ENCODE results near the gene VTI1A. TPM values are rescaled to one million over a fixed set of nuclear protein-coding genes. Genes with fewer than 3 reads are reported as not detected.
A peak's percentile ranks its signal among the peaks of the same experiment; 100 is the strongest.

Gene VTI1A
- total and polyA plus RNA-seq, 2 of the 8 experiments (the other 6 are each of a cell fraction or from before 2014, with no cell fraction given), result 6.0 to 20.0 TPM

GRCh38 chr10:112653215-112653614, 206.2 kb downstream of the VTI1A start:
- Histone ChIP-seq H4K20me1 (replicated peaks in 1 of 2; ENCODE audit: control insufficient read depth in 1 of 2, insufficient read depth in 2 of 2, low read length in 2 of 2) (no peaks in the 10 kb centered on the region), H2BK12ac (ENCODE audit: low read depth, low read length) (0 out of 2 replicates have a peak overlapping the region, but pooled peaks have one; percentile 17), H2AK5ac (ENCODE audit: low read depth, low read length) (no peak overlapping the region), H3K23ac (ENCODE audit: insufficient read length) (no peak overlapping the region), H2BK15ac (ENCODE audit: low read length) (no peak overlapping the region), H3K18ac (ENCODE audit: extremely low read depth, low read length) (no peak overlapping the region), H3K56ac (replicated peaks; ENCODE audit: insufficient read length, low read depth, low read length) (no peak overlapping the region), H3K4me2 (ENCODE audit: insufficient read depth in 1 of 2, low read depth in 2 of 2, low read length in 2 of 2) (no peak overlapping the region), H4K8ac (ENCODE audit: extremely low read depth, insufficient read depth, low read length) (no peak overlapping the region), H3K36me3 (ENCODE audit: control insufficient read depth in 2 of 4, insufficient read depth in 4 of 4, low read length in 3 of 4) (no peaks in the 10 kb centered on the region), H2BK20ac (ENCODE audit: low read length) (no peak overlapping the region), H3K14ac (ENCODE audit: insufficient read length) (no peak overlapping the region), H3K79me1 (ENCODE audit: low read depth, low read length) (no peaks in the 10 kb centered on the region), H4K91ac (replicated peaks; ENCODE audit: insufficient read length, low read length) (no peak overlapping the region), H2AFZ (ENCODE audit: low read length) (no peak overlapping the region), H3K27ac (ENCODE audit: low read depth, low read length) (no peak overlapping the region), H4K5ac (ENCODE audit: insufficient read length, low read depth, low read length) (no peak overlapping the region), H3K79me2 (ENCODE audit: control insufficient read depth in 1 of 2, insufficient read depth in 2 of 2, low read length in 2 of 2) (no peaks in the 10 kb centered on the region), H3K23me2 (ENCODE audit: low read depth, low read length) (no peaks in the 10 kb centered on the region), H3K4ac (replicated peaks; ENCODE audit: insufficient read length, low read depth, low read length) (no peak overlapping the region), H3K4me3 (ENCODE audit: extremely low read depth in 1 of 4, insufficient read depth in 2 of 4, low read depth in 3 of 4, low read length in 4 of 4) (no peak overlapping the region), H3K27me3 (replicated peaks in 1 of 4; ENCODE audit: control insufficient read depth in 3 of 4, extremely low read depth in 1 of 4, insufficient read depth in 3 of 4, low read length in 3 of 4) (no peaks in the 10 kb centered on the region), H3K4me1 (replicated peaks in 1 of 4; ENCODE audit: control insufficient read depth in 3 of 4, insufficient read depth in 4 of 4, low read length in 3 of 4) (peaks cover 0 to 8% (median 1%) of the 10 kb centered on the region in 4 experiments; a peak in 3 of 7 replicates), H2BK5ac (ENCODE audit: low read depth, low read length) (no peak overlapping the region), H3K9ac (replicated peaks in 1 of 4; ENCODE audit: extremely low read depth in 1 of 4, low read depth in 3 of 4, low read length in 3 of 4) (no peak overlapping the region), H2BK120ac (replicated peaks; ENCODE audit: low read depth, low read length) (no peak overlapping the region), H3K9me3 (ENCODE audit: insufficient read depth in 2 of 2, low read depth in 1 of 2, low read length in 1 of 2) (no peaks in the 10 kb centered on the region)
- TF ChIP-seq BACH1 (IDR thresholded peaks at IDR 0.05; ENCODE audit: low read length) (no peak), CEBPB (IDR thresholded peaks at IDR 0.05; ENCODE audit: low read depth, low read length) (peak; percentile 72; the same call in 1 of the 2 replicates)
- POLR2A ChIA-PET (ENCODE audit: partially characterized antibody), result no interaction called here
- no peak for DNase-seq (ENCODE audit: low read depth in 1 of 2, low spot score in 2 of 2)
- CTCF ChIA-PET (ENCODE audit: partially characterized antibody), result no interaction called here
- 97% methylated on average over 6 of the region's 6 CpGs; no CpG with 5 or more reads in 1 of the 2 experiments for WGBS, 2 experiments (ENCODE audit: extremely low coverage in 1 of 2, insufficient coverage in 1 of 2, insufficient read length in 1 of 2, insufficient replicate concordance in 2 of 2, low coverage in 1 of 2, low lambda C conversion rate in 2 of 2, missing lambda C conversion rate in 1 of 2)
- no peak for FAIRE-seq
